ENCODE results near the gene AGO1. TPM values are rescaled to one million over a fixed set of nuclear protein-coding genes. Genes with fewer than 3 reads are reported as not detected.

Gene AGO1
- total and polyA plus RNA-seq, 4 donors = 3.7 to 28.6 (median 13.4) TPM

DNA sequence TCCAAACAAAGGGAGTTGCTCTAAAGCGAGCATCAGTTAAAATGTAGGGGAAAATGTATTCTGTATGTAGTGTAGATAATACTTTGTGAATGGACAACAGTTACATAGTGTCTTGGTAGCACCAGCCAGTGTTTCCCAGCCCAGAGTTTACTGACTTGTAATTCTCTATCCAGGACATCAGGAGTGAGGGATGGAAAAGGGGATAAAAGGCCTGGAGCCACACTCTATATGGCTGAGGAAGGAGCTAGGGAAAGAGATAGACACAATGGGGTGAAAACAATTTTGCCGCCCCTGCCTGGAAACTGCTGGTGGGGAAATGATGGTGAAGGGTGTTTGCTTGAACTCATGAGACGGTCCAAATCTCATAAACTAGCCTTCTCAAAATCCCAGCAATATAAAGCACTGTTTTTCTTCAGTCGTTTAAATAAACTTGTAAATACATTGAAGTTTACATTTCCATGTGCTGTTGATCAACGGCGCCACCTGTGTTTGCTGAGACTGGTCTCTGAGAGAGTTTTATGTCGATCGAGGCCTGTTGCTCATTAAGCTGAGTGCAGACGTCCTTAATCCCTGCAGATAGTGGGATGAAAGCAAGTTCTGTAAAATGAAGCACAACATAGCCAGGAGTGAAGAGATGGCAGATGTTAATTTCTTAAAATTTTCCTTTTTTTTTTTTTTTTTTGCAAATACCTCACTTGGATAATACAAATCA is 27.9 kb upstream of the AGO1 start:
- Histone ChIP-seq H3K27ac (ENCODE audit: low read depth in 1 of 2, low read length in 1 of 2) (no peak overlapping the region), H3K9me3 (ENCODE audit: control insufficient read depth in 4 of 4, insufficient read depth in 3 of 4, low read length in 3 of 4) (no peaks in the 10 kb centered on the region), H3K9ac (ENCODE audit: insufficient read depth in 1 of 2, low read length in 2 of 2) (no peak overlapping the region), H3K27me3 (ENCODE audit: control insufficient read depth in 3 of 3, insufficient read depth in 3 of 3, low read length in 2 of 3) (no peaks in the 10 kb centered on the region), H3K36me3 (ENCODE audit: control insufficient read depth in 4 of 4, insufficient read depth in 4 of 4, low read length in 4 of 4) (peaks cover 12 to 28% (median 22%) of the 10 kb centered on the region in 4 donors), H3K4me3 (no peak overlapping the region), H3K4me1 (ENCODE audit: control insufficient read depth in 5 of 5, insufficient read depth in 5 of 5, low read length in 5 of 5) (peaks cover 0 to 16% (median 13%) of the 10 kb centered on the region in 5 donors)
- DNase-seq (no peak), ATAC-seq (ENCODE audit: insufficient read depth, low FRiP score) (no peak)
- TF ChIP-seq, protein P1, sequence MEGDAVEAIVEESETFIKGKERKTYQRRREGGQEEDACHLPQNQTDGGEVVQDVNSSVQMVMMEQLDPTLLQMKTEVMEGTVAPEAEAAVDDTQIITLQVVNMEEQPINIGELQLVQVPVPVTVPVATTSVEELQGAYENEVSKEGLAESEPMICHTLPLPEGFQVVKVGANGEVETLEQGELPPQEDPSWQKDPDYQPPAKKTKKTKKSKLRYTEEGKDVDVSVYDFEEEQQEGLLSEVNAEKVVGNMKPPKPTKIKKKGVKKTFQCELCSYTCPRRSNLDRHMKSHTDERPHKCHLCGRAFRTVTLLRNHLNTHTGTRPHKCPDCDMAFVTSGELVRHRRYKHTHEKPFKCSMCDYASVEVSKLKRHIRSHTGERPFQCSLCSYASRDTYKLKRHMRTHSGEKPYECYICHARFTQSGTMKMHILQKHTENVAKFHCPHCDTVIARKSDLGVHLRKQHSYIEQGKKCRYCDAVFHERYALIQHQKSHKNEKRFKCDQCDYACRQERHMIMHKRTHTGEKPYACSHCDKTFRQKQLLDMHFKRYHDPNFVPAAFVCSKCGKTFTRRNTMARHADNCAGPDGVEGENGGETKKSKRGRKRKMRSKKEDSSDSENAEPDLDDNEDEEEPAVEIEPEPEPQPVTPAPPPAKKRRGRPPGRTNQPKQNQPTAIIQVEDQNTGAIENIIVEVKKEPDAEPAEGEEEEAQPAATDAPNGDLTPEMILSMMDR (IDR thresholded peaks at IDR 0.05; ENCODE audit: control extremely low read depth, extremely low read depth) = no peak
- WGBS, 2 donors = 81 to 82% methylated on average over 9 of the region's 9 CpGs

DNA sequence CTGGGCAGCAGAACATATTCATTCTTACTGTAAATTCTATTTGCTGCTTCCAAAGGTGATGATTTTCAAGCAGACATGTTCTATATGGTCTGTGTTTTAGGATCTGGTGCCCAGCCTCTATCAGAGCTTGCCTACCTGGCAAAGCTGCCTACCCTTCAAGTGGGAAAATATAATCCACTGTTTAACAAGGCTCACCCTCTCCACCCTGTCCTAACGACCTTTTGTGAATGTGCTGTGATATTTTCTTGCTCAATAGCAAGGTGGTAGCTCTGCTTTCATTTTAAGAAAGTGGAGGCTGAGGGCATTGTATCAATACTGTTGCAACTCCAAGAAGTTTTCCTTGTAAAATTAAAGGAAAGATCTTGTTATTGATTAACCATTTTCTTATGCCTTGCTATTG is 26.0 kb upstream of the AGO1 start:
- DNase-seq (no peak), ATAC-seq (ENCODE audit: insufficient read depth, low FRiP score) (no peak)
- H3K4me1 ChIP-seq (ENCODE audit: control insufficient read depth in 5 of 5, insufficient read depth in 5 of 5, low read length in 5 of 5) = peaks cover 0 to 5% (median 2%) of the 10 kb centered on the region in 5 donors
- peaks cover 9 to 19% (median 14%) of the 10 kb centered on the region in 4 donors for H3K36me3 ChIP-seq (ENCODE audit: control insufficient read depth in 4 of 4, insufficient read depth in 4 of 4, low read length in 4 of 4)
- WGBS, 2 donors = 30 to 58% methylated on average over 1 of the region's 1 CpG
- no peak overlapping the region for H3K27ac ChIP-seq (ENCODE audit: low read depth in 1 of 2, low read length in 1 of 2)
- H3K9me3 ChIP-seq (ENCODE audit: control insufficient read depth in 4 of 4, insufficient read depth in 3 of 4, low read length in 3 of 4) = no peaks in the 10 kb centered on the region
- H3K4me3 ChIP-seq = no peak overlapping the region
- no peaks in the 10 kb centered on the region for H3K27me3 ChIP-seq (ENCODE audit: control insufficient read depth in 3 of 3, insufficient read depth in 3 of 3, low read length in 2 of 3)
- no peak overlapping the region for H3K9ac ChIP-seq (ENCODE audit: insufficient read depth in 1 of 2, low read length in 2 of 2)
- TF ChIP-seq, protein P1 (IDR thresholded peaks at IDR 0.05; ENCODE audit: control extremely low read depth, extremely low read depth) = no peak

GRCh38 chr1:35857830-35858229 is 25.2 kb upstream of the AGO1 start:
- no peak overlapping the region for H3K27ac ChIP-seq (ENCODE audit: low read depth in 1 of 2, low read length in 1 of 2)
- H3K9ac ChIP-seq (ENCODE audit: insufficient read depth in 1 of 2, low read length in 2 of 2) = no peak overlapping the region
- DNase-seq (peak in 2 of 3 donors; percentile 28 to 47), ATAC-seq (ENCODE audit: insufficient read depth, low FRiP score) (no peak)
- TF ChIP-seq, protein P1 (IDR thresholded peaks at IDR 0.05; ENCODE audit: control extremely low read depth, extremely low read depth) = no peak
- H3K9me3 ChIP-seq (ENCODE audit: control insufficient read depth in 4 of 4, insufficient read depth in 3 of 4, low read length in 3 of 4) = no peaks in the 10 kb centered on the region
- peaks cover 6 to 17% (median 14%) of the 10 kb centered on the region in 4 donors for H3K36me3 ChIP-seq (ENCODE audit: control insufficient read depth in 4 of 4, insufficient read depth in 4 of 4, low read length in 4 of 4)
- no peaks in the 10 kb centered on the region for H3K27me3 ChIP-seq (ENCODE audit: control insufficient read depth in 3 of 3, insufficient read depth in 3 of 3, low read length in 2 of 3)
- H3K4me3 ChIP-seq = no peak overlapping the region
- no peaks in the 10 kb centered on the region for H3K4me1 ChIP-seq (ENCODE audit: control insufficient read depth in 5 of 5, insufficient read depth in 5 of 5, low read length in 5 of 5)
